Adrenal gland (tissue), 5 donors: Measurements from ENCODE around the gene CYP8B1.

Experiments used
- POLR2A ChIP-seq, 2 donors: fragments of 450-650 bp; IDR thresholded peaks; one replicate each; pipeline ENCODE4 v1.6.1; 2017; ENCODE audit warnings: antibody characterized with exemption in 2 of 2, mild to moderate bottlenecking in 2 of 2, moderate library complexity in 1 of 2
- TF ChIP-seq, protein P1 (sequence below), 6 experiments: fragments of 450-650 bp in 4 of 6; fragments of 200-600 bp in 2 of 6; sonication (generic) in 1 of 6; IDR thresholded peaks; 1 replicate in 5 of 6; 2 replicates in 1 of 6; pipeline versions ENCODE4 v1.5.1 to v1.8.0; 2016 to 2021; ENCODE audit warnings: antibody characterized with exemption in 6 of 6, mild to moderate bottlenecking in 2 of 6, moderate library complexity in 1 of 6
- donor health status: DM: no; HTN: no; CAD: no.

DNA sequence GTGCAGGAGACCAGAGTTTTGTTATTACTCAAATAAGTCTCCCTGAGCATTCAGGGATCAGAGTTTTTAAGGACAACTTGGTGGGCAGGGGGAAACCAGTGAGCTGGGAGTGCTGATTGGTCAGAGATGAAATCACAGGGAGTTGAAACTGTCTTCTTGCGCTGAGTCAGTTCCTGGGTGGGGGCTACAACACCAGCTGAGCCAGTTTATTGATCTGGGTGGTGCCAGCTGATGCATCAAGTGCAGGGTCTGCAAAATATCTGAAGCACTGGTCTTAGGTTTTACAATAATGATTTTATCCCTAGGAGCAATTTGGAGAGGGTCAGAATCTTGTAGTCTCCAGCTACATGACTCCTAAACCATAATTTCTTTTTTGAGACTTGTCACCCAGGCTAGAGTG lies 16.5 kb upstream of the CYP8B1 start:
- TF ChIP-seq POLR2A (IDR thresholded peaks at IDR 0.05) = no peak
- TF ChIP-seq, protein P1, sequence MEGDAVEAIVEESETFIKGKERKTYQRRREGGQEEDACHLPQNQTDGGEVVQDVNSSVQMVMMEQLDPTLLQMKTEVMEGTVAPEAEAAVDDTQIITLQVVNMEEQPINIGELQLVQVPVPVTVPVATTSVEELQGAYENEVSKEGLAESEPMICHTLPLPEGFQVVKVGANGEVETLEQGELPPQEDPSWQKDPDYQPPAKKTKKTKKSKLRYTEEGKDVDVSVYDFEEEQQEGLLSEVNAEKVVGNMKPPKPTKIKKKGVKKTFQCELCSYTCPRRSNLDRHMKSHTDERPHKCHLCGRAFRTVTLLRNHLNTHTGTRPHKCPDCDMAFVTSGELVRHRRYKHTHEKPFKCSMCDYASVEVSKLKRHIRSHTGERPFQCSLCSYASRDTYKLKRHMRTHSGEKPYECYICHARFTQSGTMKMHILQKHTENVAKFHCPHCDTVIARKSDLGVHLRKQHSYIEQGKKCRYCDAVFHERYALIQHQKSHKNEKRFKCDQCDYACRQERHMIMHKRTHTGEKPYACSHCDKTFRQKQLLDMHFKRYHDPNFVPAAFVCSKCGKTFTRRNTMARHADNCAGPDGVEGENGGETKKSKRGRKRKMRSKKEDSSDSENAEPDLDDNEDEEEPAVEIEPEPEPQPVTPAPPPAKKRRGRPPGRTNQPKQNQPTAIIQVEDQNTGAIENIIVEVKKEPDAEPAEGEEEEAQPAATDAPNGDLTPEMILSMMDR (IDR thresholded peaks at IDR 0.05) = no peak
